ENCODE results near the gene ATRN.

The ATRN gene

DNA sequence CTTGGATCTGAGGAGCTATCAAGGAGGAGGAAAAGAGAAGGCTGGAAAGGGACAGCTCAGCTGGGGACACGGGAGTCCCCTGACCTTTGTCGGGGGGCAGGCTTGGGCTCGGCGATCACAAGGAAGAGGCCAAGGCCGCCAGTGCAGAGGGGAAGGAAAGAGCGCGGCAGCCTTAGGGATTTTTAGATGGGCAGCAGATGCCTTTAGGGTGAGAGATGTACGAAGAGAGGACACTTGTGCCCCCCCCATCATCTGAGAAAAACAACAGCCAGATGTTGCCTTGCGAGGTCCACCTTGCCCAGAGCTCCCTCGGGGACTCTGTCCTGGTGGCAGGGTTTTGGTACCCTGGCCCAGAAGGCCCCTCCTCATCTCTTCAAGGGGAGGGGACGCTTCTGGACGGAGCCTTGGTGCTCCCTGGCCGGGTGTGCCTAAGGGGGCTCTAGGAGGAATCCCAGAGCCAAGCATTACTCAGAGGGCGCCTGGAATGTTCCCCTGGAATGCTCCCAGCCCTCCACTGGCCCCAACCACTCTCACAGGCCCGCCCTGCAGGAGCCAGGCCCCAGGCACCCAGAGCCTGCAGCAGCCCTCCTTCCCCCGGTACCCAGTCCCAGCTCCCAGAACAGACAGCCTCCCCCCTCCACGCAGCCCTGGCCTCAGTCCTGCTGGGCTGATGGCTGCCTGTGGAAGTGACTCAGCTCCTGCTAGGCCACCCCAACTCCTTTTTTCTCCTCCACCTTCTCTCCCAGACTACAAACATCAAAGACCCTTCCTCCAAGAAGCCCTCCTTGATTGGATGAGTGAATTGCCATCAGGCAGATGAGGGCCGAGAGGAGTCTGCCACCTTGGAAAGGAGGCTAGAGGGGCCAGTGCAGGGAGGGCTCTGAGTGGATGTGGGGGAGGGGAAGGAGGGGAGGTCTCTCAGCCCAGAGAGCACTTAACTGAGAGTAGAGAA lies 209.2 kb downstream of the ATRN start:
- DNase-seq: no peak

GRCh38 chr20:3680701-3681351 lies 210.0 kb downstream of the ATRN start:
- no peak for DNase-seq

- DNase-seq: no peak
Measured at GRCh38 chr20:3681352-3681930, 210.6 kb downstream of the ATRN start.

DNA sequence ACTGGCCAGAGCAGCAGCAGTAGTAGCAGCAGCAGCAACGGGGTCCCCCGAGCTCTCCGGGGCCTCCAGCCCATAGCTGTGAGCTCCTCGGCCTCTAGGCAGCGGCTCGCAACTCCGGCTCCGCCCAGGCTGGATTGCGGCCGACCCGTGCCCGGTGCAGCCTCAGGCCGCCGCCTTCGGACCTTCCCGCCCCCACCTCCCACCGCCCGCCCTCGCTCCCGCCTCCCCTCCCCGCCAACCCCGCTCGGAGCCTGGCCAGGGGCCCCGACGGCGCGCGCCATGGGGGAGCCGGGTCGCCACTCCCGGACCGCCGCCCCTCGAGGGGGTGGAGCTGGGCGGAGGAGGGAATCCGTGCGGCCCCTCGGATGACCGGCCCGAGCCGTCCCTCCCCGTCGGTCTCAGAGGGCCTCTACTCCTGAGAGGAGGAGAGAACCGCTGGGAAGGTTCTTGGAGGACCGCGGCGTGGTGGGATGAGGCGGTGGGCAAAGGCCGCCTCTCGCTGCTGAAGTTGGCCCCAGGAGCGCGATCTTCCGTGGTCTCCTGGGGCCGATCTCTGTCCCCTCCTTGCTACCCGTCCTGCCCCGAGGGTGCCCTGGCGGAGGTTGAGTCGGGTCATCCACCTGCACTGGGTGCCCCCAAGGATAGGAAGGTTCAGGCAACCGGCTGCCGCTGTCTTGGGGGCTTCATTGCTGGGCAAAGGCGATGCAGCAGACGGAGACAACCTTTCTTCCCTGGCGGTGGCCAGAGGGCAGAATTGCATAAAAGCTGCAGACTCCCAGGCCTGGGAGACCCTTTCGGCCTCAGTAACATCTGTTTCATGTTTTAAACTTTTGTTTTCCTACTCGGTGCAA lies 211.3 kb downstream of the ATRN start, which contains the start of gene ADAM33:
TSS of gene ADAM33 (minus strand) at position 80 of the 851 bp plus-strand sequence. CDS start at position 74, 6 bp downstream.
- no peak for DNase-seq

GRCh38 chr20:3685341-3685740 lies 214.5 kb downstream of the ATRN start:
- no peak for DNase-seq

GRCh38 chr20:3686421-3686820 lies 215.6 kb downstream of the ATRN start:
- DNase-seq: no peak

DNA sequence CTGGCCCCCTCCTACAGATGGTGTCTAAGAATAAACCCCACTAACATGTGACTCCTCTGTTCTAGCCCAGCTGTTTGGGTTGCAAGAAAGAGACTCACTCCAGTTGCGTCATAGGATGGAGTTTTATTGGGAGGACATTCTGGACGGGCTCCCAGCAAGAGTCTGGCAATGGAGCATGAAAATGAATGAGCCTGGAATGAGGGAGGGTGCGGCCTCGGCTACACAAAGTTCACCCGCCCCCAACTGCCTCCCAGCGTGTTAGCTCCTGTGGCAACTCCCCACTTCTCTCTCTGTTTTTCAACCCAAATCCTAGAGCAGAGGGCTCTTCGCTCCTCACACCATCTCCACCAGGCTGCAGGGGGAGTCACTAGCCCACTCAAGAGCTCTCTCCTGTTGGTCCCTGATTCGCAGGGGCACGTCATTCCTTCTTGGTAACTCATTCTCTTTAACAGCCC lies 216.1 kb downstream of the ATRN start:
- no peak for DNase-seq

DNA sequence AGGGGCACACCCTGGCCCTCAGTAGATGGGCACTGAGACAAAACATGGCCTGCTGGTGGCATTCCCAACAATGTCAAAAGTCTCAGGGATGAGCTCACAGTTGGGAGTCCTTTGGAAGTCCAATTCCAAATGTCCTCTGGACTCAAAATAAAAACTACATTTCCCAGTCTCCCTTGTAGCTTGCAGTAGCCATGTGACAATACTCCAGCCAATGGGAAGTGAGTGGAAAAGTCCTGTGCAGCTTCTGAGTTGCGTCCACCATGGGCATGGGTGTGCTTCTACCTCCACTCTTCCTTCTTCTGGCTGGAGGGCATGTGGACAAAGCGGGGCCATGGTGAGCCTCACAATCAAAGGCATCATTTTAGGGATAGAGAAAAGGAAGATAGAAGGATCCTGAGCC lies 216.8 kb downstream of the ATRN start:
- no peak for DNase-seq

DNA sequence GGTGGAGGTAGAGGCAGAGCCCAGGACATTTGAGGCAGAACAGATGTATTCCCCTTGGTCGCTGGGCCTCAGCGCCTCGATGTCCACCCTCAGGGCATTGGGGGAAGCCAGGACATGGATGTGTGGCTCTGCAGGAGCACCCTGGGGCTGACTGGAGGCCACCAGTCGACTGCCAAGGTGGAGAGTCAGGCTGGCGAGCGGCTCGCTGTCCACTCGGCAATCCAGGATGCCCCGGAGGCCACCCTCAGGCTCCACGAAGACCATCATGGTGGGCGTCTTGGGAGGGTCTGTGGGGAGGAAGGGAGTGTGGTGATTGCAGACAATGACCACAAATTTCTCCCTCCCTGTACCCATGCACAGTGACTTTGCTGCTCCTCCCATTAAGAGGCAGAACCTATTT lies 219.2 kb downstream of the ATRN start:
- DNase-seq: no peak

GRCh38 chr20:3690413-3690812 lies 219.6 kb downstream of the ATRN start:
- no peak for DNase-seq

GRCh38 chr20:3691306-3691705 lies 220.5 kb downstream of the ATRN start:
- DNase-seq: no peak

- no peak for DNase-seq
Measured at GRCh38 chr20:3691897-3692296, 221.1 kb downstream of the ATRN start.

- no peak for DNase-seq
Measured at GRCh38 chr20:3692706-3693294, 222.0 kb downstream of the ATRN start.

- DNase-seq: no peak
Measured at GRCh38 chr20:3693376-3693775, 222.6 kb downstream of the ATRN start.

GRCh38 chr20:3694864-3695263 lies 224.0 kb downstream of the ATRN start:
- DNase-seq: no peak

GRCh38 chr20:3696200-3696599 lies 225.4 kb downstream of the ATRN start:
- no peak for DNase-seq

GRCh38 chr20:3696745-3697587 lies 226.1 kb downstream of the ATRN start:
- DNase-seq: no peak

GRCh38 chr20:3697588-3698305 lies 226.9 kb downstream of the ATRN start:
- DNase-seq: no peak

- DNase-seq: no peak
Measured at GRCh38 chr20:3698591-3699001, 227.8 kb downstream of the ATRN start.

DNA sequence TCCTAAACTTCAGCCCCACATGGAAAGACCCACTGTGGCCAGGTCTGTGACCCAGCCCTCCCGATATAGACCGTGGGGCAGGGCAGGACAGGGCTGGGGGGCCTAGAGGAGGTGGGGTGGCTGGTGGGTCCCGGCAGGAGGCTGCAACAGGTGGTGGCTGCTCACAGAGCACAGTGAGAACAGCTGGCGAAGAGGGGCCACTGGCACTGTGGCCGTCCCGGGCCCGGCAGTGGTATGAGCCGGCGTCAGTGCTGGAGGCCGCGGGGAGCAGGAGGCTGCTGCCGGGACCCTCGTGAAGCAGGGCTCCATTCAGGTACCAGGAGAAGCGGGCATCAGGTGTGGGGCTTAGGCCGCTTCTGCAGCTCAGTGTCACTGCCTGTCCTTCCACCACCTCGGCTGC lies 228.2 kb downstream of the ATRN start:
- no peak for DNase-seq

Measured in hematopoietic multipotent progenitor cell treated with erythropoietin and hydrocortisone succinate and interleukin-3 and kit ligand, for 6 days (in vitro differentiated cells).